ENCODE results near the gene CCDC88C.

Gene CCDC88C

GRCh38 chr14:91289464-91289863 is 128.2 kb downstream of the CCDC88C start:
- ATAC-seq (ENCODE audit: insufficient read depth, low read depth) (no peak), DNase-seq (no peak)
- no peak for TF ChIP-seq EZH2 (IDR thresholded peaks at IDR 0.05; ENCODE audit: borderline replicate concordance, low read depth, low read length, severe bottlenecking)
- Histone ChIP-seq H3K79me2 (ENCODE audit: insufficient read depth, low read length) (no peaks in the 10 kb centered on the region), H3K4me1 (ENCODE audit: insufficient read depth, low read length) (0 out of 2 replicates have a peak, but pooled peaks cover under 1% of the 10 kb centered on the region), H3K4me2 (ENCODE audit: insufficient read depth, low read length) (no peak overlapping the region), H4K20me1 (ENCODE audit: insufficient read depth, low read length) (peaks cover 7% of the 10 kb centered on the region), H3K27me3 (ENCODE audit: insufficient read depth, low read length, poor library complexity) (no peaks in the 10 kb centered on the region), H3K4me3 (ENCODE audit: low read depth in 1 of 2, low read length in 2 of 2) (no peak overlapping the region), H2AFZ (ENCODE audit: low read depth, low read length) (no peak overlapping the region), H3K36me3 (ENCODE audit: insufficient read depth, low read length) (peaks cover 97% of the 10 kb centered on the region), H3K27ac (ENCODE audit: low read length) (no peak overlapping the region), H3K9me3 (ENCODE audit: insufficient read depth, low read length, severe bottlenecking) (no peaks in the 10 kb centered on the region), H3K9ac (ENCODE audit: low read depth, low read length) (no peak overlapping the region)

- H3K36me3 ChIP-seq (ENCODE audit: insufficient read depth, low read length), result peaks cover 97% of the 10 kb centered on the region
- peaks cover 7% of the 10 kb centered on the region for H4K20me1 ChIP-seq (ENCODE audit: insufficient read depth, low read length)
- no peaks in the 10 kb centered on the region for H3K79me2 ChIP-seq (ENCODE audit: insufficient read depth, low read length)
- no peaks in the 10 kb centered on the region for H3K9me3 ChIP-seq (ENCODE audit: insufficient read depth, low read length, severe bottlenecking)
- DNase-seq, result no peak
- TF ChIP-seq EZH2 (IDR thresholded peaks at IDR 0.05; ENCODE audit: borderline replicate concordance, low read depth, low read length, severe bottlenecking) (no peak), CTCF (IDR thresholded peaks at IDR 0.05; ENCODE audit: borderline replicate concordance, extremely low read depth, low read length, poor library complexity, severe bottlenecking) (no peak)
- H2AFZ ChIP-seq (ENCODE audit: low read depth, low read length), result no peak overlapping the region
- no peaks in the 10 kb centered on the region for H3K27me3 ChIP-seq (ENCODE audit: insufficient read depth, low read length, poor library complexity)
- 0 out of 2 replicates have a peak, but pooled peaks cover 4% of the 10 kb centered on the region for H3K4me1 ChIP-seq (ENCODE audit: insufficient read depth, low read length)
- no peak overlapping the region for H3K27ac ChIP-seq (ENCODE audit: low read length)
- ATAC-seq (ENCODE audit: insufficient read depth, low read depth), result no peak
- no peak overlapping the region for H3K4me2 ChIP-seq (ENCODE audit: insufficient read depth, low read length)
- no peak overlapping the region for H3K4me3 ChIP-seq (ENCODE audit: low read depth in 1 of 2, low read length in 2 of 2)
- no peak overlapping the region for H3K9ac ChIP-seq (ENCODE audit: low read depth, low read length)
These were observed 128.7 kb downstream of the CCDC88C start for GRCh38 chr14:91288876-91289275.

- Histone ChIP-seq H3K9me3 (ENCODE audit: insufficient read depth, low read length, severe bottlenecking) (no peaks in the 10 kb centered on the region), H3K27me3 (ENCODE audit: insufficient read depth, low read length, poor library complexity) (no peaks in the 10 kb centered on the region), H3K79me2 (ENCODE audit: insufficient read depth, low read length) (no peaks in the 10 kb centered on the region), H3K9ac (ENCODE audit: low read depth, low read length) (no peak overlapping the region), H3K4me2 (ENCODE audit: insufficient read depth, low read length) (no peak overlapping the region), H3K27ac (ENCODE audit: low read length) (no peak overlapping the region), H3K36me3 (ENCODE audit: insufficient read depth, low read length) (peaks cover 97% of the 10 kb centered on the region), H3K4me3 (ENCODE audit: low read depth in 1 of 2, low read length in 2 of 2) (no peak overlapping the region), H2AFZ (ENCODE audit: low read depth, low read length) (no peak overlapping the region), H3K4me1 (ENCODE audit: insufficient read depth, low read length) (peaks cover 19% of the 10 kb centered on the region), H4K20me1 (ENCODE audit: insufficient read depth, low read length) (no peaks in the 10 kb centered on the region)
- TF ChIP-seq CTCF (IDR thresholded peaks at IDR 0.05; ENCODE audit: borderline replicate concordance, extremely low read depth, low read length, poor library complexity, severe bottlenecking) (peak; percentile 97), EZH2 (IDR thresholded peaks at IDR 0.05; ENCODE audit: borderline replicate concordance, low read depth, low read length, severe bottlenecking) (no peak)
- ATAC-seq (ENCODE audit: insufficient read depth, low read depth) (peak; percentile 66), DNase-seq (peak; percentile 77)
These were observed 131.1 kb downstream of the CCDC88C start for GRCh38 chr14:91286530-91286937.

GRCh38 chr14:91284791-91285548 is 132.7 kb downstream of the CCDC88C start:
- no peak for DNase-seq
- TF ChIP-seq EZH2 (IDR thresholded peaks at IDR 0.05; ENCODE audit: borderline replicate concordance, low read depth, low read length, severe bottlenecking) (no peak), CTCF (IDR thresholded peaks at IDR 0.05; ENCODE audit: borderline replicate concordance, extremely low read depth, low read length, poor library complexity, severe bottlenecking) (no peak)
- peaks cover 97% of the 10 kb centered on the region for H3K36me3 ChIP-seq (ENCODE audit: insufficient read depth, low read length)
- H3K27ac ChIP-seq (ENCODE audit: low read length), result peak overlapping the region; percentile 50
- H3K79me2 ChIP-seq (ENCODE audit: insufficient read depth, low read length), result no peaks in the 10 kb centered on the region
- no peak overlapping the region for H3K9ac ChIP-seq (ENCODE audit: low read depth, low read length)
- H3K4me1 ChIP-seq (ENCODE audit: insufficient read depth, low read length), result peaks cover 19% of the 10 kb centered on the region
- H4K20me1 ChIP-seq (ENCODE audit: insufficient read depth, low read length), result no peaks in the 10 kb centered on the region
- no peak for ATAC-seq (ENCODE audit: insufficient read depth, low read depth)
- no peak overlapping the region for H2AFZ ChIP-seq (ENCODE audit: low read depth, low read length)
- H3K4me2 ChIP-seq (ENCODE audit: insufficient read depth, low read length), result no peak overlapping the region
- no peaks in the 10 kb centered on the region for H3K9me3 ChIP-seq (ENCODE audit: insufficient read depth, low read length, severe bottlenecking)
- H3K27me3 ChIP-seq (ENCODE audit: insufficient read depth, low read length, poor library complexity), result no peaks in the 10 kb centered on the region
- no peak overlapping the region for H3K4me3 ChIP-seq (ENCODE audit: low read depth in 1 of 2, low read length in 2 of 2)

All from DND-41 (cell line).